Gastroesophageal sphincter (tissue), 3 donors: ENCODE measurements around the gene ARTN.

Experiments
- EP300 ChIP-seq: sonication (generic); formaldehyde crosslinking; IDR thresholded peaks from one replicate; pipeline ENCODE4 v1.6.1; 2017; ENCODE audit warnings: antibody characterized with exemption, mild to moderate bottlenecking
- POLR2AphosphoS5 ChIP-seq: sonication (generic); formaldehyde crosslinking; IDR thresholded peaks from one replicate; pipeline ENCODE4 v1.6.1; 2017; ENCODE audit warnings: antibody characterized with exemption
- TF ChIP-seq, protein P1 (sequence below), 4 experiments: fragments of 200-600 bp in 2 of 4; fragments of 450-650 bp in 2 of 4; sonication (generic) in 1 of 4; IDR thresholded peaks; one replicate each; pipeline ENCODE4 v1.5.1; 2017 to 2019; ENCODE audit warnings: antibody characterized with exemption in 4 of 4, mild to moderate bottlenecking in 2 of 4, moderate library complexity in 2 of 4

DNA sequence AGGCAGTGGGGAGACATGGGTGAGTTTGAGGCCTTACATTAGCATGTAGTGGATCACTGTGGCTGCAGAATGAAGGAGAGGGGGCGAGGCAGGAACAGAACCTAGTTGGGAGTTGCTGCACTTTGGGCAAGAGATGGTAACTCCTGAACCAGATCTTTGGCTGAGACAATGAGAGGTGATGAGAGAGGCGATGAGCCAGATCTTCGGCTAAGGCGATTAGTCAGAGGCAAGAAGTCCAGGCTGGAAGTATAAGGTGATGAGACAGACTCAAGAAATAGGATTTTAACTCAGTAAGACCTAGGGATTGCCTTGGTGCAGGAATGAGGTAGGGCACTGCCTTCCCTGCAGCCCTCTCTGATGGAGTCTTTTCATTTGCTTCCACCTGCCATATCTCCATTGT is 9.1 kb upstream of the ARTN start:
- TF ChIP-seq, protein P1, sequence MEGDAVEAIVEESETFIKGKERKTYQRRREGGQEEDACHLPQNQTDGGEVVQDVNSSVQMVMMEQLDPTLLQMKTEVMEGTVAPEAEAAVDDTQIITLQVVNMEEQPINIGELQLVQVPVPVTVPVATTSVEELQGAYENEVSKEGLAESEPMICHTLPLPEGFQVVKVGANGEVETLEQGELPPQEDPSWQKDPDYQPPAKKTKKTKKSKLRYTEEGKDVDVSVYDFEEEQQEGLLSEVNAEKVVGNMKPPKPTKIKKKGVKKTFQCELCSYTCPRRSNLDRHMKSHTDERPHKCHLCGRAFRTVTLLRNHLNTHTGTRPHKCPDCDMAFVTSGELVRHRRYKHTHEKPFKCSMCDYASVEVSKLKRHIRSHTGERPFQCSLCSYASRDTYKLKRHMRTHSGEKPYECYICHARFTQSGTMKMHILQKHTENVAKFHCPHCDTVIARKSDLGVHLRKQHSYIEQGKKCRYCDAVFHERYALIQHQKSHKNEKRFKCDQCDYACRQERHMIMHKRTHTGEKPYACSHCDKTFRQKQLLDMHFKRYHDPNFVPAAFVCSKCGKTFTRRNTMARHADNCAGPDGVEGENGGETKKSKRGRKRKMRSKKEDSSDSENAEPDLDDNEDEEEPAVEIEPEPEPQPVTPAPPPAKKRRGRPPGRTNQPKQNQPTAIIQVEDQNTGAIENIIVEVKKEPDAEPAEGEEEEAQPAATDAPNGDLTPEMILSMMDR (IDR thresholded peaks at IDR 0.05) = no peak
- no peak for TF ChIP-seq EP300
- no peak for TF ChIP-seq POLR2AphosphoS5
